22Rv1 (cell line): ENCODE results near the gene TOPBP1.
"Not testable (repeated sequence)": the region's sequence is repeated elsewhere in the genome, so short reads cannot be mapped to it uniquely, and the experiment has no call there.

Experiments used
- H3K27ac ChIP-seq: fragments of 450-650 bp; 2 replicates; pipeline ENCODE4 v1.5.1; 2017
- CTCF ChIP-seq: fragments of 450-650 bp; IDR thresholded peaks from 2 replicates; pipeline ENCODE4 v1.5.1; 2017; ENCODE audit warnings: mild to moderate bottlenecking
- ZFX ChIP-seq: fragments of 450-650 bp; IDR thresholded peaks from 2 replicates; pipeline ENCODE4 v1.6.1; 2017; ENCODE audit warnings: antibody characterized with exemption, borderline replicate concordance

The TOPBP1 gene

GRCh38 chr3:133672461-133672860 lies 10.7 kb upstream of the TOPBP1 start:
- TF ChIP-seq ZFX, result no peak
- no peak for TF ChIP-seq CTCF
- H3K27ac ChIP-seq, result no peak overlapping the region

DNA sequence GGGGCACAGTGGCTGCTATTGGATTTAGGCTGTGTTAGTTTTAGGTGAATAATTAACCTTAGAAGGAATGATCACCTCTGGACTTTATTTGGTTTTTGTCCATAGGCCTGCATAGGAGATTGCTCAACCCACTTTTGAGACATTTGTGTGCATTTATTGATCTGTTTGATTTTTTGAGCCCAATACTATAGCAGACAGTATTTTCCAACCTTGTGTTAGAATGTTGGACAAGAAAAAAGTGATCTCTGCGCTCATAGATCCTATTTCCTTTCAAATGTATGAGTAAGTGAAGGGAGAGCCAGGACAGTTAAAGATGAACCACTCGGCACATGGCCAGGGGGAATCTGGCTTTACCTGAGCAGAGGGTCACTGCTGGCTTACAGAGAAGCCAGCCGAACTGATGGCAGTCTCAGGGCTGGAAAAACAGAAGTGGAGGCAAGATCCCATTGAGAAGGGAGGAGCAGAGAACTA lies 8.8 kb upstream of the TOPBP1 start:
- TF ChIP-seq CTCF, result no peak
- TF ChIP-seq ZFX, result no peak
- H3K27ac ChIP-seq, result peak overlapping the region; percentile 87

- H3K27ac ChIP-seq, result peak overlapping the region; percentile 87
- no peak for TF ChIP-seq ZFX
- TF ChIP-seq CTCF, result no peak
Observed at GRCh38 chr3:133669949-133670524, 8.3 kb upstream of the TOPBP1 start.

- no peak for TF ChIP-seq ZFX
- H3K27ac ChIP-seq, result no peak overlapping the region
Observed at GRCh38 chr3:133667118-133667517, 5.4 kb upstream of the TOPBP1 start.

GRCh38 chr3:133665188-133665587 lies 3.4 kb upstream of the TOPBP1 start:
- H3K27ac ChIP-seq, result not testable (repeated sequence)

GRCh38 chr3:133663569-133664313 lies 2.0 kb upstream of the TOPBP1 start:
- peak overlapping the region; percentile 82 for H3K27ac ChIP-seq
- TF ChIP-seq CTCF, result peak; percentile 85
- no peak for TF ChIP-seq ZFX

DNA sequence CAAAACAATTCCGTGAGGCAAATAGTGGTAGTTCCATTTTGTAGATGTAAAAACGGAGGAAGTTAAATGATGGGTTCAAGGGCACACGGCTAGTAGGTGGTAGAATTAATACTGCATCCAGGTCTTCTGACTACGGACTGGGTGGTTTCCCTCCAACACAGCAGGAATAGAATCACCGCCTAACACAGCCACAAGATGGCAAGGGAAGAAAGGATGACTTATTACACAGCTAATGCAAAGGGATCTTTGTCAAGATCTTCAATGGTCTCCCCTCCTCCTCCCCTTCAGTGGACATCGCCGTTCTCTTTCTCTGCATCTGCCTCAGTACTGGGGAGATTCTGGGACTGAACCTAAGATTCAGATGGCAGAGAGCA lies 524 bp upstream of the TOPBP1 start:
- TF ChIP-seq CTCF (peak; percentile 40), ZFX (no peak)
- H3K27ac ChIP-seq, result peak overlapping the region; percentile 82

GRCh38 chr3:133659806-133660205 lies 1.9 kb downstream of the TOPBP1 start:
- H3K27ac ChIP-seq, result no peak overlapping the region
- no peak for TF ChIP-seq ZFX
- no peak for TF ChIP-seq CTCF
